H1 (cell line): ENCODE measurements around the gene CAT. TPM values are rescaled to one million over a fixed set of nuclear protein-coding genes. Genes with fewer than 3 reads are reported as not detected.

ENCODE experiments used
- CTCF ChIA-PET: fragments of 300-600 bp; sonication (Branson Sonifier 250); formaldehyde crosslinking; loops from one replicate; lab custom pipeline; 2021; ENCODE audit not compliant: partially characterized antibody; lab: Charles Lee
- POLR2A ChIA-PET: fragments of 300-600 bp; sonication (Branson Sonifier 250); formaldehyde crosslinking; loops from one replicate; lab custom pipeline; 2021; ENCODE audit warnings: inconsistent platforms; ENCODE audit not compliant: partially characterized antibody; lab: Charles Lee
- DNase-seq, 2 experiments: peaks; one replicate each; pipeline versions ENCODE4 v3.0.0 to v3.0.0-alpha.2; 2010 to 2022; ENCODE audit warnings: low spot score in 2 of 2, low read depth in 1 of 2, mixed read lengths in 1 of 2
- FAIRE-seq: peaks from 2 replicates; lab custom pipeline; 2011; peaks lifted over from hg19 to GRCh38; lab: Jason Lieb, UNC
- H2AFZ ChIP-seq: 2 replicates; pipeline ENCODE4 v1.8.1; 2012; ENCODE audit warnings: low read length, inconsistent platforms
- H2AK5ac ChIP-seq: 2 replicates; pipeline ENCODE4 v1.6.1; 2013; ENCODE audit warnings: low read depth, low read length
- H2BK120ac ChIP-seq: replicated peaks from 2 replicates; pipeline ENCODE3; 2013; ENCODE audit warnings: low read depth, low read length, inconsistent platforms
- H2BK12ac ChIP-seq: 2 replicates; pipeline ENCODE4 v1.6.1; 2013; ENCODE audit warnings: low read depth, low read length
- H2BK15ac ChIP-seq: 2 replicates; pipeline ENCODE4 v1.6.1; 2013; ENCODE audit warnings: low read length
- H2BK20ac ChIP-seq: 2 replicates; pipeline ENCODE4 v1.6.1; 2013; ENCODE audit warnings: low read length
- H2BK5ac ChIP-seq: 2 replicates; pipeline ENCODE4 v1.6.1; 2013; ENCODE audit warnings: low read depth, low read length
- H3K14ac ChIP-seq: 2 replicates; pipeline ENCODE4 v1.6.1; 2013; ENCODE audit warnings: inconsistent platforms; ENCODE audit not compliant: insufficient read length
- H3K18ac ChIP-seq: 2 replicates; pipeline ENCODE4 v1.6.1; 2013; ENCODE audit warnings: low read length; ENCODE audit errors: extremely low read depth
- H3K23ac ChIP-seq: 2 replicates; pipeline ENCODE4 v1.6.1; 2013; ENCODE audit warnings: inconsistent platforms; ENCODE audit not compliant: insufficient read length
- H3K23me2 ChIP-seq: 2 replicates; pipeline ENCODE4 v1.6.1; 2013; ENCODE audit warnings: low read depth, low read length
- H3K27ac ChIP-seq: 2 replicates; pipeline ENCODE4 v1.6.1; 2011; ENCODE audit warnings: low read depth, low read length, inconsistent platforms
- H3K27me3 ChIP-seq, 4 experiments: replicated peaks in 1 of 4; 1 replicate in 1 of 4; 2 replicates in 3 of 4; pipeline versions ENCODE4 v1.6.1 to v1.8.1; 2011 to 2013; ENCODE audit warnings: low read length in 3 of 4, mild to moderate bottlenecking in 3 of 4, inconsistent platforms in 2 of 4, mixed read lengths in 2 of 4, moderate library complexity in 1 of 4; ENCODE audit not compliant: control insufficient read depth in 3 of 4, insufficient read depth in 3 of 4; ENCODE audit errors: extremely low read depth in 1 of 4
- H3K36me3 ChIP-seq, 4 experiments: 2 replicates each; pipeline versions ENCODE4 v1.6.1 to v1.8.1; 2011 to 2013; ENCODE audit warnings: mild to moderate bottlenecking in 4 of 4, low read length in 3 of 4, moderate library complexity in 2 of 4, control low read depth in 1 of 4, inconsistent platforms in 1 of 4; ENCODE audit not compliant: insufficient read depth in 4 of 4, control insufficient read depth in 2 of 4
- H3K4ac ChIP-seq: replicated peaks from 2 replicates; pipeline ENCODE3; 2013; ENCODE audit warnings: low read length, low read depth, mixed read lengths, inconsistent platforms; ENCODE audit not compliant: insufficient read length
- H3K4me1 ChIP-seq, 4 experiments: replicated peaks in 1 of 4; 1 replicate in 1 of 4; 2 replicates in 3 of 4; pipeline versions ENCODE4 v1.6.1 to v1.8.1; 2011 to 2013; ENCODE audit warnings: low read length in 3 of 4, inconsistent platforms in 2 of 4, mixed read lengths in 1 of 4; ENCODE audit not compliant: insufficient read depth in 4 of 4, control insufficient read depth in 3 of 4
- H3K4me2 ChIP-seq, 2 experiments: 2 replicates each; pipeline versions ENCODE4 v1.6.1 to v1.8.1; 2011 to 2013; ENCODE audit warnings: low read depth in 2 of 2, low read length in 2 of 2, control low read depth in 1 of 2, inconsistent platforms in 1 of 2, mild to moderate bottlenecking in 1 of 2; ENCODE audit not compliant: insufficient read depth in 1 of 2
- H3K4me3 ChIP-seq, 4 experiments: fragments of 200-600, 300-600 bp in 1 of 4; sonication (generic), shearing (Covaris generic), sonication (Bioruptor Twin) in 1 of 4; 2 replicates each; pipeline versions ENCODE4 v1.5.1 to v1.8.1; 2011 to 2016; ENCODE audit warnings: low read length in 4 of 4, low read depth in 3 of 4, control low read depth in 2 of 4, inconsistent platforms in 2 of 4, mild to moderate bottlenecking in 2 of 4, mixed read lengths in 1 of 4, moderate library complexity in 1 of 4; ENCODE audit not compliant: insufficient read depth in 2 of 4; ENCODE audit errors: extremely low read depth in 1 of 4
- H3K56ac ChIP-seq: replicated peaks from 2 replicates; pipeline ENCODE3; 2013; ENCODE audit warnings: low read depth, mild to moderate bottlenecking, mixed read lengths, low read length, inconsistent platforms; ENCODE audit not compliant: insufficient read length
- H3K79me1 ChIP-seq: 2 replicates; pipeline ENCODE4 v1.6.1; 2013; ENCODE audit warnings: low read depth, low read length, control low read depth
- H3K79me2 ChIP-seq, 2 experiments: 2 replicates each; pipeline versions ENCODE4 v1.6.1 to v1.8.1; 2012 to 2013; ENCODE audit warnings: low read length in 2 of 2, mild to moderate bottlenecking in 2 of 2, inconsistent platforms in 1 of 2; ENCODE audit not compliant: insufficient read depth in 2 of 2, control insufficient read depth in 1 of 2
- H3K9ac ChIP-seq, 4 experiments: replicated peaks in 1 of 4; 1 replicate in 1 of 4; 2 replicates in 3 of 4; pipeline versions ENCODE4 v1.6.1 to v1.8.1; 2011 to 2013; ENCODE audit warnings: low read depth in 3 of 4, low read length in 3 of 4, control low read depth in 2 of 4, mild to moderate bottlenecking in 2 of 4, moderate library complexity in 2 of 4, inconsistent platforms in 1 of 4; ENCODE audit errors: extremely low read depth in 1 of 4
- H3K9me3 ChIP-seq, 2 experiments: 2 replicates each; pipeline versions ENCODE4 v1.6.1 to v1.8.1; 2012 to 2013; ENCODE audit warnings: mild to moderate bottlenecking in 2 of 2, moderate library complexity in 2 of 2, control low read depth in 1 of 2, inconsistent platforms in 1 of 2, low read depth in 1 of 2, low read length in 1 of 2, mixed read lengths in 1 of 2; ENCODE audit not compliant: insufficient read depth in 2 of 2
- H4K20me1 ChIP-seq, 2 experiments: replicated peaks in 1 of 2; 2 replicates each; pipeline versions ENCODE3 to v1.8.1; 2011 to 2013; ENCODE audit warnings: inconsistent platforms in 2 of 2, low read length in 2 of 2, mild to moderate bottlenecking in 1 of 2; ENCODE audit not compliant: insufficient read depth in 2 of 2, control insufficient read depth in 1 of 2
- H4K5ac ChIP-seq: 2 replicates; pipeline ENCODE4 v1.6.1; 2013; ENCODE audit warnings: low read length, low read depth, mixed read lengths, inconsistent platforms; ENCODE audit not compliant: insufficient read length
- H4K8ac ChIP-seq: 2 replicates; pipeline ENCODE4 v1.8.0; 2013; ENCODE audit warnings: mild to moderate bottlenecking, moderate library complexity, low read length, inconsistent platforms; ENCODE audit not compliant: insufficient read depth; ENCODE audit errors: extremely low read depth
- H4K91ac ChIP-seq: replicated peaks from 2 replicates; pipeline ENCODE3; 2013; ENCODE audit warnings: low read length, mixed read lengths, inconsistent platforms; ENCODE audit not compliant: insufficient read length
- CEBPB ChIP-seq: IDR thresholded peaks from 2 replicates; pipeline ENCODE4 v1.6.1; 2012; ENCODE audit warnings: low read depth, low read length
- CTCF ChIP-seq, 3 experiments: IDR thresholded peaks; 1 replicate in 2 of 3; 2 replicates in 1 of 3; pipeline versions ENCODE4 v1.5.1 to v1.6.1; 2011; ENCODE audit warnings: low read length in 3 of 3, mild to moderate bottlenecking in 3 of 3, inconsistent platforms in 2 of 3, low read depth in 1 of 3, moderate library complexity in 1 of 3; ENCODE audit not compliant: insufficient read depth in 1 of 3; ENCODE audit errors: control extremely low read depth in 1 of 3
- EP300 ChIP-seq, 2 experiments: IDR thresholded peaks; 1 replicate in 1 of 2; 2 replicates in 1 of 2; pipeline ENCODE4 v1.6.1; 2011 to 2012; ENCODE audit warnings: low read depth in 2 of 2, low read length in 2 of 2, mild to moderate bottlenecking in 2 of 2, borderline replicate concordance in 1 of 2, inconsistent platforms in 1 of 2, moderate library complexity in 1 of 2
- HDAC6 ChIP-seq: IDR thresholded peaks from one replicate; pipeline ENCODE4 v1.7.1; 2012; ENCODE audit warnings: low read depth, mild to moderate bottlenecking, inconsistent platforms, low read length, moderate library complexity
- KDM1A ChIP-seq: fragments of 200-600, 300-600 bp; sonication (generic); IDR thresholded peaks from 2 replicates; pipeline ENCODE4 v1.7.1; 2016; ENCODE audit warnings: mild to moderate bottlenecking, low read length, borderline replicate concordance
- POU5F1 ChIP-seq: IDR thresholded peaks from 2 replicates; pipeline ENCODE4 v1.6.1; 2011; ENCODE audit warnings: low read depth, mild to moderate bottlenecking, low read length, moderate library complexity
- RAD21 ChIP-seq, 2 experiments: IDR thresholded peaks in 1 of 2; conservative IDR thresholded peaks in 1 of 2; 2 replicates each; pipeline ENCODE4 v1.6.1; 2011; ENCODE audit warnings: low read depth in 2 of 2, low read length in 2 of 2, improper control_type of control experiment in 1 of 2, inconsistent platforms in 1 of 2, mild to moderate bottlenecking in 1 of 2, moderate library complexity in 1 of 2
- RNF2 ChIP-seq: fragments of 200-900, 300-1000 bp; sonication (generic); IDR thresholded peaks from 2 replicates; pipeline ENCODE4 v1.7.1; 2016; ENCODE audit warnings: borderline replicate concordance, low read depth, mild to moderate bottlenecking, antibody characterized with exemption, low read length; ENCODE audit not compliant: poor library complexity, severe bottlenecking; ENCODE audit errors: missing control alignments
- WGBS, 2 experiments: shearing (Covaris generic) in 1 of 2; methylation state at CpG; one replicate each; pipeline versions ENCODE4 v1.1.6 to v1.1.7; 2013 to 2015; ENCODE audit warnings: low lambda C conversion rate in 2 of 2, mixed read lengths in 2 of 2, inconsistent platforms in 1 of 2, low coverage in 1 of 2, missing lambda C conversion rate in 1 of 2; ENCODE audit not compliant: insufficient replicate concordance in 2 of 2, insufficient coverage in 1 of 2, insufficient read length in 1 of 2; ENCODE audit errors: extremely low coverage in 1 of 2, missing lambda C conversion rate in 1 of 2; 5-methylcytosine and 5-hydroxymethylcytosine counted together
- polyA plus RNA-seq, 7 experiments: library from polyadenylated mRNA; depleted of rRNA in 3 of 7; stranded (reverse) in 5 of 7; unstranded in 2 of 7; fragments of >200 nt in 5 of 7; fragments of 200-250 nt in 2 of 7; gene quantifications; 1 replicate in 5 of 7; 2 replicates in 1 of 7; 4 replicates in 1 of 7; pipeline versions ENCODE4 v1.2.1 to v1.2.3, GENCODE V29; 2011 to 2013; ENCODE audit warnings: missing spikeins in 2 of 7, mixed read lengths in 2 of 7
- total RNA-seq: library from RNA; stranded (reverse); fragmentation: NEBNext Ultra II Directional; extraction: Animal tissue kit (Norgen Biotek cat#: 25700); gene quantifications from 2 replicates; pipeline ENCODE4 v1.2.1, GENCODE V29; 2021

CAT gene
- total and polyA plus RNA-seq, 2 of the 8 experiments (the other 6 are each of a cell fraction or from before 2014, with no cell fraction given), result 9.6 to 15.0 TPM

GRCh38 chr11:34492806-34493414 is 54.2 kb downstream of the CAT start:
- CTCF ChIA-PET, result interaction anchor here (0.6 to 3.1 kb wide), 53 partner anchors 8 to 979 kb away, joined by 3 to 24 read pairs (median 3); partner anchors contain the start of gene CAT
- no peak for TF ChIP-seq POU5F1
- TF ChIP-seq EP300 (IDR thresholded peaks at IDR 0.05; ENCODE audit: borderline replicate concordance in 1 of 2, low read depth in 2 of 2, low read length in 2 of 2), result no peak
- TF ChIP-seq RAD21 (IDR thresholded peaks at IDR 0.05 in 1 of 2, conservative IDR thresholded peaks at IDR 0.05 in 1 of 2; ENCODE audit: low read depth in 2 of 2, low read length in 2 of 2), result peak; percentile 67 to 74
- peak in 2 of 3 experiments; percentile 52 to 67; a peak in 3 of 4 replicates for TF ChIP-seq CTCF (IDR thresholded peaks at IDR 0.05; ENCODE audit: control extremely low read depth in 1 of 3, insufficient read depth in 1 of 3, low read depth in 1 of 3, low read length in 3 of 3)
- TF ChIP-seq CEBPB, result 0 out of 2 replicates have a peak, but pooled peaks have one; percentile 13
- no peak for TF ChIP-seq KDM1A
- no peak for TF ChIP-seq HDAC6
- no peak for TF ChIP-seq RNF2

More at GRCh38 chr11:34492806-34493414, 54.2 kb downstream of the CAT start:
- Histone ChIP-seq H4K91ac (no peak overlapping the region), H4K20me1 (no peaks in the 10 kb centered on the region), H3K23ac (no peak overlapping the region), H3K36me3 (no peaks in the 10 kb centered on the region), H3K4me3 (no peak overlapping the region), H2AK5ac (no peak overlapping the region), H3K27ac (no peak overlapping the region), H2BK20ac (no peak overlapping the region), H3K4ac (no peak overlapping the region), H3K14ac (no peak overlapping the region), H3K79me1 (no peaks in the 10 kb centered on the region), H3K27me3 (no peaks in the 10 kb centered on the region), H3K4me2 (no peak overlapping the region), H2BK5ac (no peak overlapping the region), H3K18ac (no peak overlapping the region), H2BK15ac (no peak overlapping the region), H3K23me2 (no peaks in the 10 kb centered on the region), H3K4me1 (no peaks in the 10 kb centered on the region), H4K8ac (no peak overlapping the region), H3K79me2 (no peaks in the 10 kb centered on the region), H3K9me3 (no peaks in the 10 kb centered on the region), H4K5ac (no peak overlapping the region), H2AFZ (no peak overlapping the region), H3K9ac (no peak overlapping the region), H3K56ac (no peak overlapping the region), H2BK120ac (no peak overlapping the region), H2BK12ac (no peak overlapping the region)
- FAIRE-seq, result peak; percentile 75
- 73% methylated on average over 8 of the region's 8 CpGs; no CpG with 5 or more reads in 1 of the 2 experiments for WGBS, 2 experiments
- peak; percentile 7 to 65 for DNase-seq
- POLR2A ChIA-PET, result no interaction called here
